ENCODE results near the gene CRYGS. TPM values are rescaled to one million over a fixed set of nuclear protein-coding genes. Genes with fewer than 3 reads are reported as not detected.

Gene CRYGS
- total RNA-seq (1 to 10 TPM; 1.2 to 3.3 (median 2.2) TPM), polyA plus RNA-seq (1 to 10 TPM; 1.6 to 2.4 TPM)
- long read RNA-seq, donor 1: 0 reads
- long read RNA-seq, donor 2, partial matches to known transcripts: 0 of 2 reads
- long read RNA-seq, donor 2, other reads (novel, unspliced or antisense): 0 of 2 reads
- long read RNA-seq, donor 3: 0 reads

- Histone ChIP-seq H3K4me3 (no peak within 1 kb of the TSS), H3K4me1 (ENCODE audit: insufficient read depth) (no peaks in the 10 kb centered on the region), H3K27me3 (no peaks in the 10 kb centered on the region), H3K9me3 (no peaks in the 10 kb centered on the region), H3K27ac (no peak within 1 kb of the TSS), H3K36me3 (no peaks in the 10 kb centered on the region)
- intact Hi-C loops (cut with DNase I): loop anchor here in 3 of 4 donors (5.0 to 10.0 kb wide), 2 partner anchors 289 to 562 kb away; no protein-coding TSS in a partner anchor
- no peak for DNase-seq
- 79 to 84% (median 80%) methylated on average over 2 of the region's 2 CpGs for WGBS, 3 donors
- TF ChIP-seq CTCF (IDR thresholded peaks at IDR 0.05): no peak
- no peak for TF ChIP-seq POLR2A (IDR thresholded peaks at IDR 0.05)
- no peak for TF ChIP-seq EP300 (IDR thresholded peaks at IDR 0.05)
These were observed at the start of gene CRYGS for GRCh38 chr3:186544281-186544680. Gene CRYGS (minus strand): TSS chr3:186544380. CDS start chr3:186544326, 54 bp downstream.

DNA sequence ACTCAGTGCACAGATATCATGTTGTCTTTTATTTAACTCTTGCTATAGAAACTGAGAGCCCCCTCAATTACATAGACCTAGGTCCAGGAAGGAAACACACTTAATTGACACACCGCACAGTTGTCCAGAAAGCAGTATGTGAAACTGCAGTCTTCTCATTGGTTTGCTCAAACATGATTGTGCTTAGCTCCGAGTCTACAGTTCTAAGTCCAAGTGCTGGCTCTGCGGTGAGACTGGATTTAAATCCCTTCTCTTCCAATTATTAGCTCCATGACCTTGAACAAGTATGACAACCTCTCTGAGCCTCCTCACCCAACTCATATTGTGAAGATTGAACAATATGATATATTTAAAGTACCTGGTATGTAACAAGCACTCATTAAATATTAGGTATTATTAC lies 49.7 kb upstream of the CRYGS start:
- 80 to 85% (median 84%) methylated on average over 3 of the region's 3 CpGs for WGBS, 3 donors
- TF ChIP-seq CTCF (IDR thresholded peaks at IDR 0.05) (no peak), EP300 (IDR thresholded peaks at IDR 0.05) (no peak)

DNA sequence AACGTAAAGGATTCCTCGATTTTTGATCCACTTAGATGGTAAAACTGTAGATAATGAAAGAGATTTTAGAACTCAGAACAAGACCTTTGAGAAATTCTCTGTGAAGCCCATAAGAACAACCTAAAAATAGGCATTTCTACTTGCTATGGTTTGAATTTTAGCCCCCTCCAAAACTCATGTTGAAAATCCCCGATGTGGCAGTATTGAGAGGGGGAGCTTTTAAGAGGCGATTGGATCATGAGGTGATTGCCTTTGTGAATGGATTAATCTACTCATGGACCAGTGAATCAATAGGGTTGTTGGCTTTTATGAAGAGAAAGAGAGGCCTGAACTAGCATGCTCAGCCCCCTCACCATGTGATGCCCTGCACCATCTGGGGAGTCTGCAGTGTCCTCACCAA lies 48.5 kb upstream of the CRYGS start:
- TF ChIP-seq POLR2A (IDR thresholded peaks at IDR 0.05) (no peak), EP300 (IDR thresholded peaks at IDR 0.05) (no peak)
- WGBS, 3 donors: 91 to 93% (median 93%) methylated on average over 4 of the region's 4 CpGs

More for the DNA sequence above, 49.7 kb upstream of the CRYGS start:
- intact Hi-C loops (cut with DNase I): no loop called here
- Histone ChIP-seq H3K36me3 (no peaks in the 10 kb centered on the region), H3K27me3 (no peaks in the 10 kb centered on the region), H3K9me3 (no peaks in the 10 kb centered on the region), H3K27ac (no peak overlapping the region), H3K4me1 (ENCODE audit: insufficient read depth) (no peaks in the 10 kb centered on the region), H3K4me3 (no peak overlapping the region)
- DNase-seq: no peak

GRCh38 chr3:186590580-186591295 lies 46.6 kb upstream of the CRYGS start:
- 65 to 76% (median 69%) methylated on average over 7 of the region's 7 CpGs for WGBS, 3 donors
- Histone ChIP-seq H3K4me3 (no peak overlapping the region), H3K36me3 (no peaks in the 10 kb centered on the region), H3K27me3 (no peaks in the 10 kb centered on the region), H3K4me1 (ENCODE audit: insufficient read depth) (no peaks in the 10 kb centered on the region), H3K9me3 (no peaks in the 10 kb centered on the region), H3K27ac (no peak overlapping the region)
- TF ChIP-seq EP300 (IDR thresholded peaks at IDR 0.05): no peak
- TF ChIP-seq POLR2A (IDR thresholded peaks at IDR 0.05): no peak
- TF ChIP-seq CTCF (IDR thresholded peaks at IDR 0.05): no peak
- DNase-seq: no peak
- intact Hi-C loops (cut with DNase I): no loop called here

More for the DNA sequence above, 48.5 kb upstream of the CRYGS start:
- Histone ChIP-seq H3K4me1 (ENCODE audit: insufficient read depth) (no peaks in the 10 kb centered on the region), H3K27me3 (no peaks in the 10 kb centered on the region), H3K27ac (no peak overlapping the region), H3K4me3 (no peak overlapping the region), H3K9me3 (no peaks in the 10 kb centered on the region), H3K36me3 (no peaks in the 10 kb centered on the region)
- no peak for DNase-seq
- intact Hi-C loops (cut with DNase I): no loop called here

Data from ovary (tissue), 10 donors.